Measurements from ENCODE around the gene ATP8B4.
"Not testable (repeated sequence)": the region's sequence is repeated elsewhere in the genome, so short reads cannot be mapped to it uniquely, and the experiment has no call there.

ATP8B4 gene

GRCh38 chr15:50107591-50108408 lies 11.2 kb downstream of the ATP8B4 start:
- no peak for DNase-seq

- DNase-seq, result no peak
These were observed 11.9 kb downstream of the ATP8B4 start for GRCh38 chr15:50107157-50107556.

- DNase-seq, result no peak
These were observed 12.6 kb downstream of the ATP8B4 start for GRCh38 chr15:50106457-50106856.

- DNase-seq, result no peak
These were observed 18.5 kb downstream of the ATP8B4 start for GRCh38 chr15:50100486-50100885.

GRCh38 chr15:50098545-50098944 lies 20.5 kb downstream of the ATP8B4 start:
- DNase-seq, result no peak

- no peak for DNase-seq
These were observed 22.9 kb downstream of the ATP8B4 start for GRCh38 chr15:50095938-50096821.

GRCh38 chr15:50089386-50089785 lies 29.6 kb downstream of the ATP8B4 start:
- DNase-seq, result not testable (repeated sequence)

GRCh38 chr15:50084932-50085331 lies 34.1 kb downstream of the ATP8B4 start:
- no peak for DNase-seq

GRCh38 chr15:50083424-50084025 lies 35.5 kb downstream of the ATP8B4 start:
- no peak for DNase-seq

- no peak for DNase-seq
These were observed 37.0 kb downstream of the ATP8B4 start for GRCh38 chr15:50082066-50082465.

GRCh38 chr15:50077651-50078050 lies 41.4 kb downstream of the ATP8B4 start:
- DNase-seq, result no peak

GRCh38 chr15:50077176-50077575 lies 41.9 kb downstream of the ATP8B4 start:
- DNase-seq, result no peak

- DNase-seq, result no peak
These were observed 43.7 kb downstream of the ATP8B4 start for GRCh38 chr15:50075319-50075718.

- no peak for DNase-seq
These were observed 47.3 kb downstream of the ATP8B4 start for GRCh38 chr15:50071551-50072258.

- DNase-seq, result no peak
These were observed 51.0 kb downstream of the ATP8B4 start for GRCh38 chr15:50068016-50068415.

- DNase-seq, result no peak
These were observed 51.8 kb downstream of the ATP8B4 start for GRCh38 chr15:50067254-50067653.

- no peak for DNase-seq
These were observed 52.4 kb downstream of the ATP8B4 start for GRCh38 chr15:50066666-50067065.

GRCh38 chr15:50066202-50066601 lies 52.8 kb downstream of the ATP8B4 start:
- no peak for DNase-seq

- no peak for DNase-seq
These were observed 53.8 kb downstream of the ATP8B4 start for GRCh38 chr15:50065279-50065678.

- DNase-seq, result no peak
These were observed 54.4 kb downstream of the ATP8B4 start for GRCh38 chr15:50064673-50065072.

- DNase-seq, result no peak
These were observed 55.8 kb downstream of the ATP8B4 start for GRCh38 chr15:50063226-50063625.

- DNase-seq, result no peak
These were observed 57.5 kb downstream of the ATP8B4 start for GRCh38 chr15:50061503-50061902.

GRCh38 chr15:50059883-50060282 lies 59.1 kb downstream of the ATP8B4 start:
- DNase-seq, result no peak
